CD4-positive, alpha-beta T cell (primary cell): ENCODE results near the gene GPRC5B. TPM values are rescaled to one million over a fixed set of nuclear protein-coding genes. Genes with fewer than 3 reads are reported as not detected.

ENCODE experiments used
- ATAC-seq: fragments of 200-7000 bp; cut with Tn5 transposase; one replicate; pipeline ENCODE4 v1.10.0; 2022; ENCODE audit warnings: mild to moderate bottlenecking; ENCODE audit not compliant: poor library complexity
- CTCF ChIA-PET: fragments of 350-600 bp; sonication (Branson Sonifier 250); formaldehyde crosslinking; loops from one replicate; lab custom pipeline; 2021; ENCODE audit warnings: antibody characterized with exemption, inconsistent platforms; lab: Charles Lee
- POLR2A ChIA-PET: fragments of 350-600 bp; sonication (Branson Sonifier 250); formaldehyde crosslinking; loops from one replicate; lab custom pipeline; 2021; ENCODE audit warnings: antibody characterized with exemption, inconsistent platforms; lab: Charles Lee
- DNase-seq, 14 experiments: peaks; one replicate each; pipeline ENCODE4 v3.0.0-alpha.2; 2013 to 2020; ENCODE audit warnings: mixed read lengths in 2 of 14
- H3K27ac ChIP-seq, 2 donors: one replicate each; pipeline versions ENCODE4 v1.5.1 to v1.7.0; 2013; ENCODE audit warnings: low read length in 2 of 2, low read depth in 1 of 2, mild to moderate bottlenecking in 1 of 2
- H3K27me3 ChIP-seq, 2 experiments: 1 replicate in 1 of 2; 2 replicates in 1 of 2; pipeline versions ENCODE4 v1.6.1 to v1.7.0; 2013; ENCODE audit warnings: low read length in 2 of 2, control low read depth in 1 of 2, mild to moderate bottlenecking in 1 of 2, moderate library complexity in 1 of 2; ENCODE audit not compliant: insufficient read depth in 2 of 2, control insufficient read depth in 1 of 2
- H3K36me3 ChIP-seq: one replicate; pipeline ENCODE4 v1.6.1; 2013; ENCODE audit warnings: low read length, control low read depth; ENCODE audit not compliant: insufficient read depth
- H3K4me1 ChIP-seq: one replicate; pipeline ENCODE4 v1.6.1; 2013; ENCODE audit warnings: low read length, control low read depth; ENCODE audit not compliant: insufficient read depth
- H3K4me3 ChIP-seq: one replicate; pipeline ENCODE4 v1.5.1; 2013; ENCODE audit warnings: mild to moderate bottlenecking, low read length, moderate library complexity
- H3K9me3 ChIP-seq, 2 experiments: 1 replicate in 1 of 2; 2 replicates in 1 of 2; pipeline versions ENCODE4 v1.6.1 to v1.7.0; 2013; ENCODE audit warnings: low read length in 2 of 2, mild to moderate bottlenecking in 2 of 2, control low read depth in 1 of 2, moderate library complexity in 1 of 2; ENCODE audit not compliant: control insufficient read depth in 1 of 2, insufficient read depth in 1 of 2
- H3K27ac Mint-ChIP-seq: one replicate; pipeline ENCODE4 v1.8.0; 2020; ENCODE audit warnings: mixed read lengths
- H3K27me3 Mint-ChIP-seq: one replicate; pipeline ENCODE4 v1.8.0; 2021; ENCODE audit warnings: mixed read lengths
- H3K36me3 Mint-ChIP-seq: one replicate; pipeline ENCODE4 v1.8.0; 2021; ENCODE audit warnings: low read depth, mixed read lengths
- H3K4me1 Mint-ChIP-seq: one replicate; pipeline ENCODE4 v1.8.0; 2021; ENCODE audit warnings: low read depth, mixed read lengths
- H3K4me3 Mint-ChIP-seq: one replicate; pipeline ENCODE4 v1.8.0; 2020; ENCODE audit warnings: mild to moderate bottlenecking, mixed read lengths
- H3K9me3 Mint-ChIP-seq: one replicate; pipeline ENCODE4 v1.8.0; 2020; ENCODE audit warnings: mixed read lengths
- intact Hi-C, 2 experiments: fragments of 100-400 bp; cut with DNase I in 1 of 2; cut with micrococcal nuclease in 1 of 2; formaldehyde crosslinking; loops; one replicate each; pipeline versions ENCODE4 v1.15.1 to v1.9.0; 2023 to 2025; cut with DNase I, micrococcal nuclease
- total RNA-seq, 174 experiments: library from RNA in 2 of 174; stranded (reverse) in 2 of 174; gene quantifications; one replicate each; pipeline ENCODE4 v1.2.3 and lab custom pipeline; 2021 to 2026
- TF ChIP-seq, protein P1 (sequence below): fragments of 200-600 bp; IDR thresholded peaks from one replicate; pipeline ENCODE4 v1.8.0; 2022; ENCODE audit warnings: antibody characterized with exemption, mild to moderate bottlenecking

Gene GPRC5B
- total RNA-seq, 2 experiments from 2014 or later, result 0.47 to 0.75 TPM

DNA sequence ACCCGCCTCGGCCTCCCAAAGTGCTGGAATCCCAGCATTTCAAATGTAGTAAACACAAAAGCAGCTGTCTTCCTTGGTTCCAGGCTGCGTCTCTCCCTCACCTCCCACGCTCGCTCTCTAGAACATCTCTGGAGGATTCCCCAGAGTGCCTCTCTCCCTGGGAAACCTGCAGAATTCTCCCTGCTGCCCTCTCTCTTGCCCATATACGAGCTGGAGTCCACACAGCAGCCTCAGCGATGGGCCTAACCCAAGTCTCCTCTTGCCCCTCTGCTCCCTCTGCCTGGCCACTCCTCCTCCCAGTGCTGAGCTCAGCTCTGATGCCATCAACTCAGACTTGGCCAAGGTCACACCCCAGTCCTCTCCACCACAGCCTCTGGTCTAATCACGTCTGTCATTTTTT, 10.6 kb downstream of the GPRC5B start:
- TF ChIP-seq, protein P1, sequence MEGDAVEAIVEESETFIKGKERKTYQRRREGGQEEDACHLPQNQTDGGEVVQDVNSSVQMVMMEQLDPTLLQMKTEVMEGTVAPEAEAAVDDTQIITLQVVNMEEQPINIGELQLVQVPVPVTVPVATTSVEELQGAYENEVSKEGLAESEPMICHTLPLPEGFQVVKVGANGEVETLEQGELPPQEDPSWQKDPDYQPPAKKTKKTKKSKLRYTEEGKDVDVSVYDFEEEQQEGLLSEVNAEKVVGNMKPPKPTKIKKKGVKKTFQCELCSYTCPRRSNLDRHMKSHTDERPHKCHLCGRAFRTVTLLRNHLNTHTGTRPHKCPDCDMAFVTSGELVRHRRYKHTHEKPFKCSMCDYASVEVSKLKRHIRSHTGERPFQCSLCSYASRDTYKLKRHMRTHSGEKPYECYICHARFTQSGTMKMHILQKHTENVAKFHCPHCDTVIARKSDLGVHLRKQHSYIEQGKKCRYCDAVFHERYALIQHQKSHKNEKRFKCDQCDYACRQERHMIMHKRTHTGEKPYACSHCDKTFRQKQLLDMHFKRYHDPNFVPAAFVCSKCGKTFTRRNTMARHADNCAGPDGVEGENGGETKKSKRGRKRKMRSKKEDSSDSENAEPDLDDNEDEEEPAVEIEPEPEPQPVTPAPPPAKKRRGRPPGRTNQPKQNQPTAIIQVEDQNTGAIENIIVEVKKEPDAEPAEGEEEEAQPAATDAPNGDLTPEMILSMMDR, result no peak
- POLR2A ChIA-PET, result no interaction called here
- Mint-ChIP-seq H3K27me3 (no peaks in the 10 kb centered on the region), H3K4me1 (no peaks in the 10 kb centered on the region), H3K27ac (no peak overlapping the region), H3K36me3 (no peaks in the 10 kb centered on the region), H3K9me3 (no peaks in the 10 kb centered on the region), H3K4me3 (no peak overlapping the region)
- no peak for ATAC-seq
- Histone ChIP-seq H3K27me3 (no peaks in the 10 kb centered on the region), H3K9me3 (no peaks in the 10 kb centered on the region), H3K36me3 (no peaks in the 10 kb centered on the region), H3K4me3 (no peak overlapping the region), H3K27ac (no peak overlapping the region), H3K4me1 (no peaks in the 10 kb centered on the region)
- CTCF ChIA-PET, result no interaction called here
- no peak for DNase-seq
- intact Hi-C loops, result no loop called here

DNA sequence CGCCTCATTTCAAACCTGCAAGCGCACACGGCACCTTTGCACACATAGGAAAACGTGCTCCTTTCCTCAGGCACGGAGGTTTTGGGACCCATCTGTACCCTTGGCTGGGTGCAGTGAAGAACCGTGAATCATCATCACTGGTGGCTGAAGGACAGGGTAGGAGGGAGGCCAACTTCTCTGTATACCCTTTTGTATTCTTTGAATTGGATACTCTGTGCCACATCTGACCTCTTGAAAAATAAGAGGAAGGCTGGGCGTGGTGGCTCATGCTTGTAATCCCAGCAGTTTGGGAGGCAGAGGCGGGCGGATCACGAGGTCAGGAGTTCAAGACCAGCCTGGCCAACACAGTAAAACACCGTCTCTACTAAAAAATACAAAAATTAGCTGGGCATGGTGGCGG, 11.7 kb downstream of the GPRC5B start:
- DNase-seq, result no peak
- Histone ChIP-seq H3K36me3 (no peaks in the 10 kb centered on the region), H3K27ac (no peak overlapping the region), H3K4me3 (no peak overlapping the region), H3K9me3 (no peaks in the 10 kb centered on the region), H3K27me3 (no peaks in the 10 kb centered on the region), H3K4me1 (no peaks in the 10 kb centered on the region)
- ChIA-PET POLR2A (no interaction called here), CTCF (no interaction called here)
- Mint-ChIP-seq H3K27ac (no peak overlapping the region), H3K36me3 (no peaks in the 10 kb centered on the region), H3K9me3 (no peaks in the 10 kb centered on the region), H3K4me3 (no peak overlapping the region), H3K4me1 (no peaks in the 10 kb centered on the region), H3K27me3 (no peaks in the 10 kb centered on the region)
- TF ChIP-seq, protein P1, result no peak
- intact Hi-C loops, result no loop called here
- no peak for ATAC-seq

DNA sequence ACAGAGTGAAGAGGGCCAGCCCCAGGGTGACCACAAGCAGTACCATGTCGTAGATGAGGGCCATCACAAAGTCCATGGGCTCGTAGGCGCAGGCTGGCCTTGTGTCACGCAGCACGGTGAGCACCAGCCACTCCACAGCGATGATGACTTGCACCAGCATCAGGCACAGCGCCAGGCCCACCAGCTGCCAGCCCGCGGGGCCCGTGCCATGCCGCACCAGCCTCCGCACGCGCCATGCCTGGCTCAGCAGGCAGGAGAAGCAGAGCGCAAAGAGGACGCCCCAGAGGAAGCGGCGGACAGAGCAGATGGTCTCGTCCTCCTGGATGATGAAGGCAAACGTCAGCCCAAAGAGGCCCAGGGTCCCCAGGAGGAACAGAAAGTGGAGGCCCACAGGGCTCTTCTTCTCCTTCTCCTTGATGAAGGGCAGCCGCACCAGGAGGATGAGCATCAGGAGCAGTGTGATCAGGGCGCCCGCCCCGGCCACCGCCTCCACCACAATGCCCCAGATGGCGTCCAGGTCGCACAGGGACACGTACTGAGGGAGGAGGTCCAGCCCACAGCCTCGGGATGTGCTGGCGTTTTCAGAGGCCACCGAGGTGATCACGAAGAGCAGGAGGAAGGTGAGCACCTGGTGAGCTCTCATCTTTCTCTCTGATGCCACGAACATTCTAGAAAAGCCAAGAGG, 12.3 kb downstream of the GPRC5B start:
- DNase-seq, result no peak
- H3K27ac Mint-ChIP-seq, result no peak overlapping the region
- ChIA-PET POLR2A (no interaction called here), CTCF (no interaction called here)
- H3K36me3 Mint-ChIP-seq, result no peaks in the 10 kb centered on the region
- H3K9me3 ChIP-seq, result no peaks in the 10 kb centered on the region
- no peaks in the 10 kb centered on the region for H3K9me3 Mint-ChIP-seq
- no peaks in the 10 kb centered on the region for H3K4me1 Mint-ChIP-seq
- H3K27ac ChIP-seq, result no peak overlapping the region
- intact Hi-C loops, result no loop called here
- H3K27me3 Mint-ChIP-seq, result no peaks in the 10 kb centered on the region
- no peak for ATAC-seq
- H3K27me3 ChIP-seq, result no peaks in the 10 kb centered on the region
- no peak overlapping the region for H3K4me3 ChIP-seq
- no peaks in the 10 kb centered on the region for H3K4me1 ChIP-seq
- H3K36me3 ChIP-seq, result no peaks in the 10 kb centered on the region
- H3K4me3 Mint-ChIP-seq, result no peak overlapping the region
- TF ChIP-seq, protein P1, result no peak
